GM23338 (cell line): ENCODE results near the gene PDCD10. TPM values are rescaled to one million over a fixed set of nuclear protein-coding genes. Genes with fewer than 3 reads are reported as not detected.

Source experiments
- ATAC-seq: fragments of 200-7000 bp; cut with Tn5 transposase; 3 replicates; pipeline ENCODE4 v1.9.1; 2020
- DNase-seq: peaks from one replicate; pipeline ENCODE4 v3.0.0-alpha.2; 2015; ENCODE audit warnings: low spot score
- H2AFZ ChIP-seq: fragments of 200-600 bp; sonication (generic); 2 replicates; pipeline ENCODE4 v1.8.0; 2016; ENCODE audit warnings: antibody characterized with exemption, mild to moderate bottlenecking, moderate library complexity
- H3F3A ChIP-seq: fragments of 200-600 bp; sonication (generic); replicated peaks from 2 replicates; pipeline ENCODE4 v1.8.0; 2017; ENCODE audit warnings: antibody characterized with exemption, mixed run types, low read depth
- H3K27ac ChIP-seq: fragments of 200-600 bp; sonication (generic); 2 replicates; pipeline ENCODE4 v1.6.1; 2016; ENCODE audit warnings: low read depth
- H3K27me3 ChIP-seq: fragments of 200-600 bp; sonication (generic); 2 replicates; pipeline ENCODE4 v1.8.0; 2016; ENCODE audit warnings: mild to moderate bottlenecking, mixed run types, moderate library complexity; ENCODE audit not compliant: insufficient read depth
- H3K36me3 ChIP-seq: fragments of 200-600 bp; sonication (generic); 2 replicates; pipeline ENCODE4 v1.8.0; 2016; ENCODE audit warnings: mild to moderate bottlenecking; ENCODE audit not compliant: insufficient read depth
- H3K4me1 ChIP-seq: fragments of 200-600 bp; sonication (generic); 2 replicates; pipeline ENCODE4 v1.8.0; 2016; ENCODE audit warnings: mild to moderate bottlenecking, moderate library complexity; ENCODE audit not compliant: insufficient read depth
- H3K4me2 ChIP-seq: fragments of 200-600 bp; sonication (generic); 2 replicates; pipeline ENCODE4 v1.7.1; 2017; ENCODE audit warnings: mixed run types
- H3K4me3 ChIP-seq: fragments of 200-600 bp; sonication (generic); 2 replicates; pipeline ENCODE4 v1.6.1; 2016; ENCODE audit warnings: mixed run types
- H3K79me2 ChIP-seq: fragments of 200-600 bp; sonication (generic); replicated peaks from 2 replicates; pipeline ENCODE4 v1.8.0; 2017; ENCODE audit warnings: mild to moderate bottlenecking; ENCODE audit not compliant: insufficient read depth
- H3K9me2 ChIP-seq: fragments of 200-600 bp; sonication (generic); 2 replicates; pipeline ENCODE4 v1.8.0; 2017; ENCODE audit not compliant: insufficient read depth
- H4K20me1 ChIP-seq: fragments of 200-600 bp; sonication (generic); replicated peaks from 2 replicates; pipeline ENCODE4 v1.8.0; 2017; ENCODE audit warnings: mild to moderate bottlenecking; ENCODE audit not compliant: insufficient read depth
- H3K27ac Mint-ChIP-seq: 2 replicates; pipeline ENCODE4 v1.8.0; 2020; ENCODE audit warnings: inconsistent platforms, mild to moderate bottlenecking, moderate library complexity, mixed read lengths
- H3K27me3 Mint-ChIP-seq: 3 replicates; pipeline ENCODE4 v1.8.0; 2022; ENCODE audit warnings: low read depth, mild to moderate bottlenecking, moderate library complexity, mixed read lengths, inconsistent platforms; ENCODE audit not compliant: insufficient read depth, poor library complexity
- H3K36me3 Mint-ChIP-seq: 3 replicates; pipeline ENCODE4 v1.8.0; 2021; ENCODE audit warnings: low read depth, mild to moderate bottlenecking, inconsistent platforms, moderate library complexity, mixed read lengths
- H3K4me1 Mint-ChIP-seq: 3 replicates; pipeline ENCODE4 v1.8.0; 2020; ENCODE audit warnings: mild to moderate bottlenecking, inconsistent platforms, mixed read lengths
- H3K4me3 Mint-ChIP-seq: 3 replicates; pipeline ENCODE4 v1.8.0; 2021; ENCODE audit warnings: moderate library complexity, mild to moderate bottlenecking, inconsistent platforms, mixed read lengths
- H3K9me3 Mint-ChIP-seq: 3 replicates; pipeline ENCODE4 v1.8.0; 2020; ENCODE audit warnings: moderate library complexity, mild to moderate bottlenecking, inconsistent platforms, mixed read lengths
- ETS1 ChIP-seq: IDR thresholded peaks from 2 replicates; pipeline ENCODE4 v1.6.1; 2016; ENCODE audit warnings: antibody characterized with exemption
- EZH2 ChIP-seq: fragments of 200-600 bp; sonication (generic); IDR thresholded peaks from one replicate; pipeline ENCODE4 v1.8.0; 2017; ENCODE audit warnings: antibody characterized with exemption, mild to moderate bottlenecking, low read depth; ENCODE audit not compliant: unreplicated experiment
- EZH2phosphoT487 ChIP-seq: fragments of 200-600 bp; sonication (generic); IDR thresholded peaks from one replicate; pipeline ENCODE4 v1.8.1; 2018; ENCODE audit warnings: antibody characterized with exemption; ENCODE audit not compliant: unreplicated experiment
- JUNB ChIP-seq: IDR thresholded peaks from one replicate; pipeline ENCODE4 v1.6.1; 2016; ENCODE audit warnings: antibody characterized with exemption; ENCODE audit not compliant: unreplicated experiment
- NANOG ChIP-seq: IDR thresholded peaks from 2 replicates; pipeline ENCODE4 v1.6.1; 2016; ENCODE audit warnings: antibody characterized with exemption, borderline replicate concordance
- POLR2AphosphoS5 ChIP-seq: IDR thresholded peaks from 2 replicates; pipeline ENCODE4 v1.6.1; 2016; ENCODE audit warnings: antibody characterized with exemption, low read depth
- REST ChIP-seq: IDR thresholded peaks from one replicate; pipeline ENCODE4 v1.6.1; 2018; ENCODE audit warnings: antibody characterized with exemption; ENCODE audit not compliant: unreplicated experiment
- STAT1 ChIP-seq: IDR thresholded peaks from one replicate; pipeline ENCODE4 v1.6.1; 2016; ENCODE audit warnings: antibody characterized with exemption; ENCODE audit not compliant: unreplicated experiment
- ZNF462 ChIP-seq: fragments of 250-450 bp; sonication (Bioruptor Pico); IDR thresholded peaks from 2 replicates; pipeline ENCODE4 v1.5.0; 2020; ENCODE audit warnings: mild to moderate bottlenecking, moderate library complexity
- polyA plus RNA-seq: library from polyadenylated mRNA; unstranded; fragments of >200 nt; fragmentation: Nextera tagmentation; extraction: Ambion mirVana; gene quantifications from 2 replicates; pipeline ENCODE4 v1.2.1, GENCODE V29; 2016
- total RNA-seq: library from RNA; depleted of rRNA; stranded (reverse); fragments of >200 nt; shearing (Covaris generic); gene quantifications from 2 replicates; pipeline ENCODE4 v1.2.3, GENCODE V29; 2014
- TF ChIP-seq, protein P1 (sequence below), 2 experiments: fragments of 200-600 bp in 1 of 2; sonication (generic) in 1 of 2; conservative IDR thresholded peaks; 2 replicates each; pipeline versions ENCODE4 v1.5.1 to v1.6.1; 2016 to 2017; ENCODE audit warnings: antibody characterized with exemption in 2 of 2, low read depth in 2 of 2, mild to moderate bottlenecking in 2 of 2, moderate library complexity in 1 of 2

Gene PDCD10
- total and polyA plus RNA-seq, 2 experiments from 2014 or later: 95.2 to 125 TPM

DNA sequence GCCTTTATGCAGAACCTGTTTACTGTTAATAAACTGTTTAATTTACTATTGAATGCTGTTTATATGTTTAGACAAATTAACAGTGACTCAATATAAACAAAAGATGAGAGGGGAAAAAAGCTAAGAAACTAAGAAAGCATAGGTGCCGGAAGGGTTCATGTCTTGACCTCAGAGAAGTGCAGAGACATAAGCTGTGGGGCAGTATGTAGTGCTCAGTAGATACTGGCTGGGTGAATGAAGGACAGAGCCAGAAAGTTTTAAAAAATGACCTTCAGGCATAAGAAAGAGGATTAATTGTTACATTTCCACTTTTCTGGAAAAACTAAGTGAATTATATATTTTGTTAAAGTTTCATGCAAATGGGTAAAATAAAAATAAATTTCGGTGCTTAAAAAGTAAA lies 15.0 kb upstream of the PDCD10 start:
- Histone ChIP-seq H3K9me2 (no peaks in the 10 kb centered on the region), H3K4me3 (no peak overlapping the region), H4K20me1 (no peaks in the 10 kb centered on the region), H3K27ac (no peak overlapping the region), H3K79me2 (no peaks in the 10 kb centered on the region), H3F3A (no peaks in the 10 kb centered on the region), H3K4me1 (no peaks in the 10 kb centered on the region), H3K4me2 (no peak overlapping the region), H3K36me3 (no peaks in the 10 kb centered on the region), H2AFZ (no peak overlapping the region), H3K27me3 (no peaks in the 10 kb centered on the region)
- no peak for DNase-seq
- peaks cover 2% of the 10 kb centered on the region for H3K27me3 Mint-ChIP-seq
- no peak overlapping the region for H3K27ac Mint-ChIP-seq
- ATAC-seq: no peak
- no peaks in the 10 kb centered on the region for H3K36me3 Mint-ChIP-seq
- TF ChIP-seq EZH2 (no peak), REST (no peak), JUNB (no peak), ETS1 (no peak), POLR2AphosphoS5 (no peak), NANOG (no peak), EZH2phosphoT487 (no peak), STAT1 (no peak), ZNF462 (CRISPR knock-in tag) (no peak)
- TF ChIP-seq, protein P1, sequence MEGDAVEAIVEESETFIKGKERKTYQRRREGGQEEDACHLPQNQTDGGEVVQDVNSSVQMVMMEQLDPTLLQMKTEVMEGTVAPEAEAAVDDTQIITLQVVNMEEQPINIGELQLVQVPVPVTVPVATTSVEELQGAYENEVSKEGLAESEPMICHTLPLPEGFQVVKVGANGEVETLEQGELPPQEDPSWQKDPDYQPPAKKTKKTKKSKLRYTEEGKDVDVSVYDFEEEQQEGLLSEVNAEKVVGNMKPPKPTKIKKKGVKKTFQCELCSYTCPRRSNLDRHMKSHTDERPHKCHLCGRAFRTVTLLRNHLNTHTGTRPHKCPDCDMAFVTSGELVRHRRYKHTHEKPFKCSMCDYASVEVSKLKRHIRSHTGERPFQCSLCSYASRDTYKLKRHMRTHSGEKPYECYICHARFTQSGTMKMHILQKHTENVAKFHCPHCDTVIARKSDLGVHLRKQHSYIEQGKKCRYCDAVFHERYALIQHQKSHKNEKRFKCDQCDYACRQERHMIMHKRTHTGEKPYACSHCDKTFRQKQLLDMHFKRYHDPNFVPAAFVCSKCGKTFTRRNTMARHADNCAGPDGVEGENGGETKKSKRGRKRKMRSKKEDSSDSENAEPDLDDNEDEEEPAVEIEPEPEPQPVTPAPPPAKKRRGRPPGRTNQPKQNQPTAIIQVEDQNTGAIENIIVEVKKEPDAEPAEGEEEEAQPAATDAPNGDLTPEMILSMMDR (conservative IDR thresholded peaks at IDR 0.05; ENCODE audit: low read depth in 2 of 2): no peak
- H3K4me3 Mint-ChIP-seq: no peak overlapping the region
- peaks cover 5% of the 10 kb centered on the region; the same call in 2 of the 3 replicates for H3K4me1 Mint-ChIP-seq
- H3K9me3 Mint-ChIP-seq: no peaks in the 10 kb centered on the region
